GM20431 (cell line): ENCODE measurements around the gene LY6G6D.
"Not testable (repeated sequence)": the region's sequence is repeated elsewhere in the genome, so short reads cannot be mapped to it uniquely, and the experiment has no call there.

Source experiments
- in situ Hi-C: fragments of 300-500 bp; cut with MseI, MboI; formaldehyde crosslinking; loops from one replicate; pipeline ENCODE4 v1.15.0; 2020; ENCODE audit warnings: low sequenced_read_pairs; ENCODE audit not compliant: unreplicated experiment

LY6G6D gene

GRCh38 chr6:31691564-31692108 is 23.5 kb upstream of the LY6G6D start:
- in situ Hi-C loops = no loop called here

- in situ Hi-C loops = no loop called here
These were observed 22.8 kb upstream of the LY6G6D start for GRCh38 chr6:31692353-31692752.

- in situ Hi-C loops = no loop called here
These were observed 22.3 kb upstream of the LY6G6D start for GRCh38 chr6:31692886-31693285.

- in situ Hi-C loops = no loop called here
These were observed 21.6 kb upstream of the LY6G6D start for GRCh38 chr6:31693535-31693934.

- in situ Hi-C loops = no loop called here
These were observed 17.6 kb upstream of the LY6G6D start for GRCh38 chr6:31697555-31697954.

- in situ Hi-C loops = no loop called here
These were observed 14.3 kb upstream of the LY6G6D start for GRCh38 chr6:31700740-31701401.

GRCh38 chr6:31701666-31702404 is 13.3 kb upstream of the LY6G6D start:
- in situ Hi-C loops = no loop called here

GRCh38 chr6:31702405-31702818 is 12.7 kb upstream of the LY6G6D start:
- in situ Hi-C loops = no loop called here

- in situ Hi-C loops = no loop called here
These were observed 12.1 kb upstream of the LY6G6D start, which contains the start of gene ABHD16A for GRCh38 chr6:31702819-31703716. Gene ABHD16A, minus strand, starts transcription at chr6:31703324. Its CDS starts 43 bp downstream, at chr6:31703281.

GRCh38 chr6:31705931-31706330 is 9.2 kb upstream of the LY6G6D start:
- in situ Hi-C loops = no loop called here

- in situ Hi-C loops = no loop called here
These were observed 8.5 kb upstream of the LY6G6D start, which contains the start of gene LY6G6F for GRCh38 chr6:31706599-31706998. Gene LY6G6F, plus strand, starts transcription at chr6:31706866. Its CDS starts 41 bp downstream, at chr6:31706907.

- in situ Hi-C loops = no loop called here
These were observed 7.4 kb upstream of the LY6G6D start for GRCh38 chr6:31707701-31708100.

GRCh38 chr6:31708224-31708623 is 6.9 kb upstream of the LY6G6D start:
- in situ Hi-C loops = no loop called here

GRCh38 chr6:31709157-31709556 is 6.0 kb upstream of the LY6G6D start:
- in situ Hi-C loops = not testable (repeated sequence)

- in situ Hi-C loops = no loop called here
These were observed 4.5 kb upstream of the LY6G6D start for GRCh38 chr6:31710523-31711219.

- in situ Hi-C loops = no loop called here
These were observed 3.9 kb upstream of the LY6G6D start for GRCh38 chr6:31711233-31711632.

GRCh38 chr6:31712296-31712695 is 2.9 kb upstream of the LY6G6D start:
- in situ Hi-C loops = no loop called here

GRCh38 chr6:31713465-31713864 is 1.7 kb upstream of the LY6G6D start:
- in situ Hi-C loops = no loop called here

- in situ Hi-C loops = no loop called here
These were observed 1.0 kb upstream of the LY6G6D start for GRCh38 chr6:31713991-31714684.
